HUDEP-2 (cell line): Measurements from ENCODE around the gene EXOC1L.
A peak's percentile ranks its signal among the peaks of the same experiment; 100 is the strongest.
"Not testable (repeated sequence)": the region's sequence is repeated elsewhere in the genome, so short reads cannot be mapped to it uniquely, and the experiment has no call there.

ENCODE experiments used
- DNase-seq, 76 experiments: peaks; one replicate each; lab custom pipeline; 2025; ENCODE audit not compliant: unreplicated experiment in 76 of 76; lab: John Stamatoyannopoulos, UW

Gene EXOC1L

DNA sequence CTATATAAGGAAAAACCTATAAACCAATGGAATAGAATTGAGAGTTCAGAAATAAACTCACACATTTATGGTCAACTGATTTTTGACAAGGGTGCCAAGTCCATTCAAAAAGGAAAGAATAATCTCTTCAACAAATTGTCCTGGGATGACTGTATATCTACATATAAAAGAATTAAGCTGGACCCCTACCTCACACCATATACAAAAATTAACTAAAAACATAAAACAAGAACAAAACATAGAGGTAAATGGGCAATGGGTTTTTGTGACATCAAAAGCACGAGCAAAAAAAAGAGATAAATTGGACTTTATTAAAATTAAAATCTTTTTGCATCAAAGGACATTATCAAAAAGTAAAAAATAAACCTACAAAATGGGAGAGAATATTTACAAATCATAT is 18.3 kb downstream of the EXOC1L start:
- DNase-seq = no peak

DNA sequence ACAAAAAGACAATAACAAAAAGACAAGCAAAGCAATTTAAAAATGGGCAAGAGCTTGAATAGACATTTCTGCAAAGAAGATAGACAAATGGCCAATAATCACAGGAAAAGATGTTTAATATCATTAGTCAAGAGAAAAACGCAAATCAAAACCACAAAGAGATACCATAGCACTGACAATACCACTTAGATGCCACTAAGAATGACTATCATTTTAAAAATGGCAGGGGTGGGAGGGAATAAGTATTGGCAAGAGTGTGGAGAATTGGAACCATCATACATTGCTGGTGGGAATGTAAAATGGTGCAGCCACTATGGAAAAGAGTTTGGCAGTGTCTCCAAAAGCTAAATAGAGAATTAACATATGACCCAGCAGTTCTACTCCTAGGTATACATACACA is 18.8 kb downstream of the EXOC1L start:
- DNase-seq = no peak

DNA sequence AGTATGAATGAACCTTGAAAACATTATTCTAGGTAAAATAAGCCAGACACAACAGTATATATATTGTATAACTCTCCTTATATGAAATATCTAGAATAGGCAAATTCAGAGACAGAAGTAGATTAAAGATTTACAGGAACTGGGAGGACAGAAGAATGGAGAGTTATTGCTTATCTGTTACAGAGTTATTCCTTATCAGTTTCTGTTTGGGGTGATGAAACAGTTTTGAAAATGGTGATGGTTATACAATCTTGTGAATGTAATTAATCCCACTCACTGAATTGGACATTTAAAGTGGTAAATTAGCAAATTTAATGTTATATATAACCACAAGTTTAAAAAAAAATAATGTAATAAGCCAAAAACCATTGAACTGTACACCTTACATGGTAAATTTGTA is 19.4 kb downstream of the EXOC1L start:
- no peak for DNase-seq

DNA sequence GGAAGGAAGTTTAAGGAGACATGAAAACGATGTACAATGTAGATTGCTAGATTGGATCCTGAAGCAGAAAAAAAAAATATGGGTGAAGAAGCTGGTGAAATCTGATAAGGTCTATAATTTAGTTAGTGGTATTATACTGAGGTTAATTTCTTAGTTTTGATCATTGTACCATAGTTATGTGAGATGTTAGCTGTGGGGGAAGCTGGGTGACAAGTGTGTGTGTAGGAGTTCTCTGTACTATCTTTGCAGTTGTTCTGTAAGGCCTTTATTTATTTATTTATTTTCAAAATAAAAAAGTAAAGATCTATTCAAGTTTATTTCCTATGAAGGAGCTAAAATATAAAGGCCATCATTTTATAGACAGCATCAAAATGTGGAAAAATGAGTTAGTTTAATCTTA is 21.4 kb downstream of the EXOC1L start:
- DNase-seq = no peak

DNA sequence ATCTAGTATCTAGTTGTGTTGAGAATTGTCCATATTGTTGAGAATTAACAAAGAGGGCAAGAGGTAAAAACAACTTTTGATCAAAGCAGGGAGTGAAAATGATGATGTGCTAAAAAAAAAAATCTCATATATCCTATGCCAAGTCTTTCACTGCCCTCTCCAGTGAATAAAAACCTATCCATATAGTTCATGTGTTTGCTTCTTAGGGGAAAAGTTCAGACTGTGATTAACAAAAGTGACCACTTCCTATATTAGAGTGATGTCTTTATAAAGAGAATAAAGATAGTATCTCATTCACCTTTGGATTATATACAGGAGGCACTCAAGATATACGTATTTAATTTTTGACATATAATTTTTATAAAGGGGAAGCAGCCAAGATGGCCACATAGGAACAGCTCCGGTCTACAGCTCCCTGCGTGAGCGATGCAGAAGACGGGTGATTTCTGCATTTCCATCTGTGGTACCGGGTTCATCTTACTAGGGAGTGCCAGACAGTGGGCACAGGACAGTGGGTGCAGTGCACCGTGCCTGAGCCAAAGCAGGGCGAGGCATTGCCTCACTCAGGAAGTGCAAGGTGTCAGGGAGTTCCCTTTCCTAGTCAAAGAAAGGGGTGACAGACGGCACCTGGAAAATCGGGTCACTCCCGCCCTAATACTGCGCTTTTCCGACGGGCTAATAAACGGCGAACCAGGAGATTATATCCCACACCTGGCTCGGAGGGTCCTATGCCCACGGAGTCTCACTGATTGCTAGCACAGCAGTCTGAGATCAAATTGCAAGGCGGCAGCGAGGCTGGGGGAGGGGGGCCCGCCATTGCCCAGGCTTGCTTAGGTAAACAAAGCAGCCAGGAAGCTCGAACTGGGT is 22.0 kb downstream of the EXOC1L start:
- not testable (repeated sequence) for DNase-seq

DNA sequence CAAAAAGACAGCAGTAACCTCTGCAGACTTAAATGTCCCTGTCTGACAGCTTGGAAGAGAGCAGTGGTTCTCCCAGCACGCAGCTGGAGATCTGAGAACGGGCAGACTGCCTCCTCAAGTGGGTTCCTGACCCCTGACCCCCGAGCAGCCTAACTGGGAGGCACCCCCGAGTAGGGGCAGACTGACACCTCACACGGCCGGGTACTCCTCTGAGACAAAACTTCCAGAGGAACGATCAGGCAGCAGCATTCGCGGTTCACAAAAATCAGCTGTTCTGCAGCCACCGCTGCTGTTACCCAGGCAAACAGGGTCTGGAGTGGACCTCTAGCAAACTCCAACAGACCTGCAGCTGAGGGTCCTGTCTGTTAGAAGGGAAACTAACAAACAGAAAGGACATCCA is 22.7 kb downstream of the EXOC1L start:
- DNase-seq = not testable (repeated sequence)

DNA sequence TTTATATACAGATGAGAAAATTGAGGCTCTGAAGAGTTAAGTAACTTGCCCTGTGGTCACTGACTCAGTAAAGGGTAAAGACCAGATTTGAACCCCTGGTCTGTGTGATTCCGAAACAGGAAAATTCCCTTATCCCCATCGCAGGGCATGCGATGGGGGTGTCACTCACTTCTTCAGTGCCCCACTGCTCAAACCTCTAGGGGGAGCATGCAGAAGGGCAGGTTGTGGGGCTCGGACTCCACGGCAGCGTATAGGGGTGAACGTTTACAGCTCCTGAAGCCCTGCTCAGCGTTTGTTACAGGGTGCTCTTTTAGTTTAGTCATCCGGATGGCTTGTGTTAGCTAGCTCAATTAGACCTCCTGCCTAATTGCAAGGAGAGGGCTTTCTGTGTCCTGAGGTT is 30.1 kb downstream of the EXOC1L start:
- no peak for DNase-seq

DNA sequence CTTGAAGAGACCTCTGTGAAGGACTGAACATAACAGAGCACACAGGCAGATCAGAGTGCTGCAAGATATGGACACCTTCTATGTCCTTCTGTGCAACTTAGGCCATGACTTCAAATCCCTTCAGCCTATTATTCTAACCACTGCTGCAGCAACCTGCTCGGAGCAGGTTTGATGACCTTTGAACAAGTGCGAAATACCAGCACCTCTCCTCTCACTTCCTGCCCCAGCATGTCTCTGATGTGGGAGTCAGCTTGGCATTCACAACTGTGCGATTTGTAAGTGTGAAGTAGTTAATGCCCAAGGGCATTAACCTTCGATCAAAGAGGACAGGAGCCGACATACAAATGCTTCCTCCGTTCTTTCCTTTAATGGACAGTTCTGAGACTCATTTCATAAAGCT is 32.3 kb downstream of the EXOC1L start:
- no peak for DNase-seq

DNA sequence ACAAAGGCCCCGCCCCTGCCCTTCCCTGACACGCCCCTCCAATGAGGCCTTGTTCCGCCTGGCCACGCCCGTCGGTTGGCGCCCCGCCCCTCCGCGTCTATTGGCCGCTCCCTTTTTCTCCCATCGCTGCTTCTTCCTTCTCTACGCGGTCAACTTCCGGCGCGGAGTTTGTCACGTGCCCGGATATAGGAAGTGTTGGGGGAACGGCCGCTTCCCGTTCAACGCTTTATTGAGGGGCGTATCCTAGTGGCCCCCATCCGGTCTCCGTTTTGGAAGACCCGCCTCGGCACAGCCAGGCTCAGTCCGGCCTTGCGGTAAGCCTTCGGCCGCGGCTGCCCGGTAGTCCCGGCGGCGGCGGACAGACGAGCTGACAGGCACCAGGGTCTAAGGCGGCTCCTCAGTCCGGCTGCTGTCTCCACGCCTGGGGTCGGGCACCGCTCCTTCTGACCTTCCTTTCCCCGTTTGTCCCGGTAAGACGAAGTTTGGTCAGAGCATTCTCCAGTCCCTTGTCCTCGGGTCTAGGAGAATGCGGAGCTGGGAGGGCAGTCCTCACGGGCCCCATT is 34.0 kb downstream of the EXOC1L start, which contains the start of gene EXOC1:
EXOC1 (plus strand) TSS at position 165 of the 563 bp plus-strand sequence. CDS start 4,676 bp downstream, outside the sequence.
- DNase-seq = peak; percentile 27 to 99 (median 95)

DNA sequence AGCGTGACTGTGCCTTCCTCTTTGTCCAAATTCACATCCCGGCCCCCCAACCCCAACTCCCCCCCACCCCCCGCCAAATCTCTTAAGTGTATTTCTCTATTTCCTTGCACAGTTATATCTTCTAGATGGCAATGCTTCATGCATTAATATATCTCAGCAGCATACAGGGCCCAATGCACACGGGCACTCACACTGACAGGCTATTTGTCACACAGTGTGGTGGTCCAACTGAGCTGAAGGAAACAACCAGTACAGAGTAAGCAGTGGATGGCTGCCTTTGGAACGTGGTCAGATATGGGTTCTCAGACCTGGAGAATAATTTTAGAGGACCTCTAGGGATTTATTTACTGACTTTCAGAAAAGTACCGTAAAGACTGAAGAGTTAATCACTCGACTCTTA is 34.5 kb downstream of the EXOC1L start:
- no peak for DNase-seq

DNA sequence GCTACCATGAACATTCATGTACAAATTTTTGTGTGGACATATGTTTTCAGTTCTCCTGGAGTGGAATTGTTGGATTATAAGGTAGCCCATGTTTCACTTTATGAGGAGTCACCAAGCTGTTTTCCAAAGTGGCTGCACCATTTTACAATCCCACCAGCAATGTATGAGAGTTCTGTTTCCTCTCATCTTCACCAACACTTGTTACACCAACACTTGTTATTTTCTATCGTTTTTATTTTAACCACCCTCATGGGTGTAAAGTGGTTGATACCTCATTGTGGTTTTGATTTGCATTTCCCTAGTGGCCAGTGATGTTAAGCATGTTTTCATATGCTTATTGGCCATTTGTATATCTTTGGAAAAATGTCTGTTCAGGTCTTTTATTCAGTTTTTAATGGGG is 38.0 kb downstream of the EXOC1L start:
- DNase-seq = no peak

DNA sequence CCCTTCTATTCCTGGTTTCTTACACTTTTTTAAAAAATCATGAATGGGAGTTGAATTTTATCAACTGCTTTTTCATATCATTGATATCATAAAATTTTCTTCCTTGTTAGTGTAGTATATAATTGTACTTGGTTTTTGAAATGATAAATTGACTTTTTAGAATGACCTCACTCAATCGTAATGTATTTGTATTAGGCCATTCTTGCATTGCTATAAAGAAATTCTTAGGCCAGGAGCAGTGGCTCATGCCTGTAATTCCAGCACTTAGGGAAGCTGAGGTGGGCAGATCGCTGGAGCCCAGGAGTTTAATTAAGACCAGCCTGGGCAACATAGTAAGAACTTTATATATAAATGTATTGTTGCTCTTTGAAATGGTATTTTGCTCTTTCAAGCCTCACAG is 40.1 kb downstream of the EXOC1L start:
- no peak for DNase-seq

DNA sequence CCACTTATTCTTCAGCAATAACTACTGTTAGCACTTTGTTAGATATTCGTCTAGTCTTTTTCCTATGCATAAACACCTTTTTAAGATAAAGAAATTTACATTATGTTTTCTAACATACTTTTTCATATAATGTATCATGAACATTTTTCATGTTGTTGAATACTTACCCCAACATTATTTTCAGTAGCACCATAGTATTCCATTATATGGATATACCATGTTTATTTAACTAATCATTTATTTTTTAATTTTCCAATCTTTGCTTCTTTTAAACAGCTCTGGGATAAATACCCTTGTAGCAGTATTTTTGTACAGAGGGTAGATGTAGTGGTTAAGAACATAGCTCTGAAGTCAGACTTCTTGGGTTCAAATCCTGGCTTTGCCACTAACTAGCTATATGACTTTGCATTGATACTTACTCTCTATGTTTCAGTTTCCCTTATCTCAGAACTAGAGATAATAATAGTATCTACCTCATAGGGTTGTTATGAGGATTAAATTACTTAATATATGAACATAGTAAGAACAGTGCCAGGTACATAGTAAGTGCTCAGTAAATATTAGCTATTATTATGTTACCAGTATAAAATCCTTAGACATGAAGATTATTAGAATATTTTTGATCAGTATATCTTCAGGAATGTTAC is 45.1 kb downstream of the EXOC1L start:
- no peak for DNase-seq

DNA sequence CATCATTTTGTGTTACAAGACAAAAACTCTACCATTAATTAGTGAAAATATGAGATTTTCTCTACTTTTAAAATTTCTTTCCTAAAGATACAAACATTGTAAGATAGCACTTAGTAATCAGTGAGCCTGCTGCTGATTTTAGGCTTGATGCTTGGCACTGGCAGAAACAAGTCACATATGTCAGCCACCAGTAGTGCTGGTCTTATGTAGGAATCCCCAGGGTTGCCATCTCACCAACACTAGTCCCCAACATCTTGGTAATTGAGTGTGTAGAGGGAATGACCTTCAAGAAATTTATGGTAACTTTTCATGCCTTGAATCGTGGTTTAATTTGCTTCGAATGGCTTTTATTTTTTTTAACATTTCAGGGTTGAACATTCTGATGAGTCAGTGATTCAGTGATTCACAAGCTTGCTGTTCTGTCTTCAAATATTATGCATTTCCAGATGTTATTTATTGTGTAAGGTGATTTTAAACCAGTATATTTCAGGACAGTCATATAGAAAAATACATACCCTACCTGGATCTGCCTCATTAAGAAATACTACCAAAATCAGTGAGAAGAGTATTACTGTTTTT is 45.7 kb downstream of the EXOC1L start:
- DNase-seq = no peak

DNA sequence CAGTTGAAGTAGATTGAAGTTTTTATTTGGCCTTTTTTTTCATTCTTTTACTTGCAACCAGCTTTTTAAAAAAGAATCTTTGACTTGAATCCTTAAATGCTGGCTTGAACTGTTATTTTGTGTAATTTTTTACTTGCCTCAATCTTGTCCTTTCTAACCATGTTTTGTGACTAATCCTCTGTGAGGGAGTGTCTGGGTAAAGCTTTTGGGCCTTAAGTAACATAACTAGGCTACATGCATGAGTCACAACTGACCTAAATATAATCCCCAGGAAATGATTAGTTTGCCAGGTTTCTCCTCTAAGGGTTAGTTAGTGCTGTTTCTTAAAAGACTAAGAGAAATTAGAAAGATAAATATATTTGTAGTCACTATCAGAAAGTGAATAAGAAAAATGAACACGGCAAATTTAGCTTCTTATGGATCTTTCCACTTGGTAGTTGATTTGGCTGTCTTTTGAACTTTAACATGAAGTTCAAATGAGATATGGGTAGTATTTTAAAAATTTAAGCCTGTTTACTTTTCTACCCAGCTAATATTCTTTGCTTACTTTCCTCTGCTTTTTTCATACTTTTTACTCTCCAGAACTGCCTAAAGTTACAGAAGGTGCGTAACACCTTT is 46.8 kb downstream of the EXOC1L start:
- DNase-seq = peak in 24 of 76 experiments; percentile 2 to 52 (median 24)

DNA sequence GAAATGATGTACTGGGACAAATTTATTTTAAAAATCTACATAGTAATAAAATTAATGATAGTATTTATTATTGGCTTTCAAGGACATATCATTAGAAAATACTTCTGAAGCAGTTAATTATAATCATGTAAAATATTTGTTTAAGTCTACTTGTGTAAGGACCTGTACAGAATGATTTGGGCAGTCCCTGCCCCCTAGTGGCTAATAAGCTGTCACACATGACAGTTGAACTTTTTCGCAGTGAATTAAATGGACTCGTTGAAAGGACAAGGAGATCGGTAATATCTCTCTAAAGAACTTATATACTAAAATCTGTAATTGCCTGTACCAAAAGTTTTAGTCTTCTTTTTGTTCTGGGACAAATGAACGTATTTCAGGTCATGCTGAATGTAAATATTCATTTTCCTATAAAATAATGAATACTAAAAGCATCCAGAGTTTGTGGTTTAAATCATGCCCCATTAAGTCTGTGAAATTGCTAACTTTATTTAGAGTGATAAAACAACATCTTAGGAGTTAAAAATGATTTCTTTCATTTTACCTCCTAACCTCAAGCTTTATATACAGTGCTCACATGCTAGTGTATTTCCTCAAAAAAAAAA is 47.5 kb downstream of the EXOC1L start:
- peak in 30 of 76 experiments; percentile 1 to 63 (median 26) for DNase-seq

DNA sequence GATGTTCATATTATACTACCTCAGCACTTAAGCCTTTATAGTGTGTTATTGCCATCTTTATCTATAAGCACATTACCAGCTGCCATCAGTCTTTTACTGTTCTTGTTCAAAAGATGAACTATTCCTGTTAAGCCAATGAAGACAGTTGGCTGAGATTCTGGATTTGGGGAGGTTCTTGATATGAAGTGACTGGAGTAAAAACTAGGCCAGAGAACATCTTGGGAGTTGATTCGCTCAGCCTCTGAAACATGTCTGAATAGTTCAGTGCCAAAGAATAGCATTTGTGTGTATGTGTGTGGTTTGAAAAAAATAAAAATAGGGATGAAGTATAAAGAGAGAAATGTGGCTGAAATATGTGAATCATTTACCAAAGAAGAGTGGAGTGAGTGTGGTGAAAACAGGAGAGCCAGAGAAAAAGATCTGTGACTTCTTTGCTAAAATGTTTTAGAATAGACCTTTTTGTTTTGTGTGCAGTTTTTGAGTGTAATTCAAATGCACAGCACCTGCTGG is 49.0 kb downstream of the EXOC1L start:
- DNase-seq = no peak

DNA sequence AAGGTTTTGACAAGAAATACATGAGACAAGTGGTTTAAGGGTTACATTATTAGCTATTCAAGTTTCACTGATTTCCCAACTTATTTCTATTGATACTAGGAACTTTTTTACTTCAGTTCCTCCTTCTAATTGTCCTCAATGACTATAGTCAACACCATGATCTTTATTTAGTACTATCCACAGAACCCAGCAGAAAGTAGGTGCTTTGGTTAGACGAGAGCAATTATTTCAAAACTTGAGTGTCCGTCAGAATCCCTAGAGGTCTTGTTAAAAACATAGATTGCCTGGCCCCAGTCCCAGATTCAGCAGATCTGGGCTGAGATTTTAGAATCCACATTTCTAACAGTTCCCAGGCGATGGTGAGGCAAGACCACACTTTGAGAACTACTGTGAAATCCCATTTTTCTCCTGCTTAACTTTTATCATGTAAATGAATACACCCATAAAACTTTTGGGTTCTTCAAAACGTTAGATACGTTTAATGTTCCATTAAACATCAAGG is 51.8 kb downstream of the EXOC1L start:
- DNase-seq = no peak

DNA sequence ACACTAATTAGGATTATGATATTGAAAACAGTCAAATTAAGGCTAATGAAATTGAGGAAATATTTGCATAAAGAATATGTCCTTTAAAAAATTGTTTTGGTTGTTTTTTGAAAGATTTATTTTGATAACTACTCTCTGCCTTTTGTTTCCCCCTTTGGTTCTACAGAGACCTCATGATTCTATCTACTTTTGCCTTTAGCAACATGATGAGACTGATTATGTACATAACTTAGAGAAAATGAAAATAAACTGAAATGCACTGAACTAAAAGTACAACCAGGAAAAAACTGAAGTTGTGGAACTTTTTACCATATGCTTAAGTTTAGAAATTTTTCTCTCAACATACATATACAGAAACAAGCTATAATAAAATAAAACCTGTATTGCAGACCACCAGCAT is 55.2 kb downstream of the EXOC1L start:
- DNase-seq = no peak

DNA sequence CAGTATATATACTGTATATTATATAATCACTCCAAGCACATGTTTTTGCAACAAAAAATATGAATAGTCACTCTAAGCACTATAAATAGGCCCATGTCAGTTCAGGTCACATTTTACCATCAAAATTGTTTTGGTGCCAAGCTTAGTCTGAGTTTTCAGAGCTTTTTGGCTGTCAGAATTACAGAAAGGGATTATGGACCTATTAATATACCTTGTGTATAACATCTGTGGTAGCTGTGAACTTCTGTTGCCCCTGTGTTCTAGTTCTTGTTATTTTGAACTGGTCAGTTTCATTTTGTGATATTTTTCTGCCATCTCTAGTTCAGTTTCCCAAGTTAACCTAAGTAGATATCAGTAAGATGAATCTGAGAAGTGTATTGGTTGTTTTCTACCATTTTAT is 56.8 kb downstream of the EXOC1L start:
- no peak for DNase-seq
